GM18505 (cell line): ENCODE data around the gene ZNF266.

Experiments used
- ATAC-seq: cut with Tn5 transposase; IDR thresholded peaks from one replicate; pipeline ENCODE4 v1.9.1; 2021; ENCODE audit not compliant: unreplicated experiment
- POLR2A ChIP-seq: IDR thresholded peaks from 4 replicates; pipeline ENCODE4 v1.6.1; 2011; ENCODE audit warnings: borderline replicate concordance; ENCODE audit not compliant: insufficient read depth, insufficient read length; ENCODE audit errors: extremely low read depth

Gene ZNF266

DNA sequence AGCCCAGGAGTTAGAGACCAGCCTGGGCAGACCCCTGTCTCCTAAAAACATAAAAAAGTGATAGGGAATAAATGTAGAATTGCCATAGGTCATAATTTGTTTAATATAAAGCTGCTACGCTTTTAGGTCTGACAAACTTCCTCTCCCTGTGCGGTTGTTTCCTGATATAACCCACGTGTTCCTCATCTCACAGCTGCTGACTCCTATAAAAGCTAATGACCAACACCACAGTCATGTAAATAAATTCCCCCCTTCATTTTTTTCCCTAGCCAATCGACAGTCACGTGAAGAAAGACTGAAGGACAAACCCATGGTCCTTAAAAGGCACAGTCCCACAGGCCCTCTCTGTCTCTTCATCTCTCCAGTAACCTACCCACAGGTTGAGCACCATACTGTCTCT is 27.5 kb downstream of the ZNF266 start:
- no peak for ATAC-seq
- no peak for TF ChIP-seq POLR2A

DNA sequence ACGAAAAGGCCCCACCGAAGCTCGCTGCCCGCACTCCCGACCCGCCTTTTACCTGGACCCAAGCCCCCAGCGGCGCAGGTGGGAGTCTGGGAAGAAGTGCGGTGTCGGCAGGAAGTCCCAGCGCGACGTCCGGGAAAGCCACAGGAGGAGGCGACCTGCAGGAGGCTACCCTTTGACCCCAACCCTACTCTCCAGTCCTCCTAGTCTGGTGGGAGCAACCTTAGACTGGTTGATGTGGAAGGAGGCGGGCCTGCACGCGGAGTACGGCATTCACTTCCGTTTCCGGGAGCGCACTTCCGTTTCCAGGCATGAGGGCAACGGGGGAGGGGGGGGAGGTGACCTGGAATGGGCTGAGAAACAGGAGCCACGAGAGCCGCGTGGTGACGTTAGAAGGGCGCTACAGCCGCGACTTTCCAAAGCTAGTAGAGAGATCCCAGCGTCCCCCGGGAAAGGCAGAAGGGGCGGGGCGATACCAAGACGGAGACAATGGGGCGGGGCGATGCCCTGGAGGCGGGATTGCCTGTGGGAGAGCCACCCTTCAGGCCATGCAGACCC is 28.5 kb downstream of the ZNF266 start:
- no peak for ATAC-seq

DNA sequence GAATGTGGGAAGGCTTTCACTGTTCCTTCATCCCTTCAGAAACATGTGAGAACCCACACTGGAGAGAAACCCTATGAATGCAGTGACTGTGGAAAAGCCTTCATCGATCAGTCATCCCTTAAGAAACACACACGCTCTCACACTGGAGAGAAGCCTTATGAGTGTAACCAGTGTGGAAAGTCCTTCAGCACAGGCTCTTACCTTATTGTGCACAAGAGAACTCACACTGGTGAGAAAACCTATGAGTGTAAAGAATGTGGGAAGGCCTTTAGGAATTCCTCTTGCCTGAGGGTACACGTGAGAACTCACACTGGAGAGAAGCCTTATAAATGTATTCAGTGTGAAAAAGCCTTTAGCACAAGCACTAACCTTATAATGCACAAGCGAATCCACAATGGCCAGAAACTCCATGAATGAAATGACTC is 54.0 kb downstream of the ZNF266 start:
- ATAC-seq = no peak
- no peak for TF ChIP-seq POLR2A

More for the DNA sequence above, 28.5 kb downstream of the ZNF266 start:
- TF ChIP-seq POLR2A = no peak

DNA sequence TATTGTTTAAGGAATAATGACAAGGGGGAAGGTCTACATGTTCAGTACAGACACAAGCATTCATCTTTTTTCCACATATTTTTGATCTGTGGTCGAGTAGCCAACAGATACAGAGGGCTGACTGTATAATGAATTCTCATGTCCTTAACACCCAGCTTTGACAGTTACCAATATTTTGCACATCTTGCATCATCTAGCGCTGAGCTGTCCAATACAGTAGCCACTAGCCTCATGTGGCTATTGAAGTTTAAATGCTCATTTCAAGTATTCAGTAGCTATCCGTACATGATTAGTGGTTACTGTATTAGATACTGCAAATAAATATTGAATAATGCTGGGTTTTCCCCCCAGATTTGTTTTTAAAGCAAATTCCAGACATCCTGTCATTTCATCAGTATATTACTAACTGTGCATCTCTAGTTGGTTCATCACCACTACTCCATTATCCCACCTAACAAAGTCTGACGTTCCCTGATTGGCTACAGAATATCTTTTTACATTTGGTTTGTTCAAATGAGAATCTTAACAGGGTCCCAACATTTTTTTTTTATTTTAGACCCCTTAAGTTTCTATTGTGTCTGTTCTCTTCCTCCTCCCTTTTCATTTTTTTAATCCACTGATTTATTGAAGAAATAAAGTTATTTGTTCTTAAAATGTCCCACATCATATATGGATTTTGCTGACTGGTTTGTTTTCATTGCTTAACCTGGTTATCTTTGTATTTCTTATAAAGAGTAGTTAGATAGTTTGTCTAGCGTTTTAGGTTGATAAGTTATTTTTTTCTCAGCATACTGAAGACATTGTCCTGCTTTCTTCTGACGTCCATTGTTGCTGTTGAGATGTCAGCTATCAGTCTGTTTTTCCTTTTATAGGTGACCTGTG is 64.4 kb downstream of the ZNF266 start:
- no peak for TF ChIP-seq POLR2A
- ATAC-seq = no peak

DNA sequence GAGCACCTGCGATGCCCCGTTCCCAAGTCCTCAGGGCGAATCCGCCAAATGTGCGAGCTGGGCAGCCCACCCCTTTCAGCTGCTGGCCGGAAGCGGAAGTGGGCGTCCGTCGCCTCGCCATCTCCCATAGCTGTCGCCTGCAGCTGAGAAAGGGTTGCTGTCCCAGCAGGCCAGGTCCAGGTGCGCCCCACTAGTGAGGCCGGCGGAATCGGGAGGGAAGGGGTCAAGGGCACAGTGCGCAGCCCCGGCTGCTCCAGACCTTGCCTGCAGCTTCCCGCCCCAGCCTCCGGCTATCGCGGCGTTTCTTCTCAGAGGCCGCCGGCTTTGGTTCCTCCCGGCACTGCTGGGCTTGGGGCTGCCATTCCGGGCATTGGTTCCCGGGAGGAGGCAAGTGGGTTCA is 72.5 kb downstream of the ZNF266 start, which contains the start of gene ZNF177:
TSS of gene ZNF177 (plus strand) at position 109 of the 400 bp plus-strand sequence. CDS start 15,299 bp downstream, outside the sequence.
- TF ChIP-seq POLR2A = no peak
- no peak for ATAC-seq
